Measurements from ENCODE around the gene TIGD1.

DNA sequence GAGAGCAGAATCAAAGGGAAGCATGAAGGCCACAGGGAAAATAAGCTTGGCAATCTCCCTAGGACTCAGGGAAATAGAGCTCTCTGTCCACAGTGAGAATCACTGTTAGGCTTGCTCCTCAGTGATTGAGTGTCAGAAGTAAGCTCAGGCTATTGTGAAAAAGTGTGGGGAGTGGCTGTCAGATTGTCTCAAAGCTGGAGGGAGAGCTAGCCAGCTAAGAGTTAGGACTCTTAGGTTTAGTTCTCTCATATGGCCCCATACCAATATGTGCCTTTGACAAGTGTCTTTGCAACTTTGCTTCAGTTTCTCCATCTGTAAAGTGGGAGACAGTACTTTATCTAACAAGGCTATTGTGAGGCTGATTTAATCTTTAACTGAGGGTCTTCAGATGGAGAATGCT, 17.4 kb upstream of the TIGD1 start:
- TF ChIP-seq POLR2AphosphoS5 (IDR thresholded peaks at IDR 0.05; ENCODE audit: borderline replicate concordance, low read depth, low read length) (no peak), EZH2 (IDR thresholded peaks at IDR 0.05) (no peak), FOXP2 (optimal IDR thresholded peaks at IDR 0.05; ENCODE audit: control extremely low read depth, extremely low read length, insufficient read depth) (no peak)
